ENCODE measurements around the gene HEBP2. TPM values are rescaled to one million over a fixed set of nuclear protein-coding genes. Genes with fewer than 3 reads are reported as not detected.

HEBP2 gene
- total and polyA plus RNA-seq, 2 experiments from 2014 or later, result 25.6 to 118 TPM

DNA sequence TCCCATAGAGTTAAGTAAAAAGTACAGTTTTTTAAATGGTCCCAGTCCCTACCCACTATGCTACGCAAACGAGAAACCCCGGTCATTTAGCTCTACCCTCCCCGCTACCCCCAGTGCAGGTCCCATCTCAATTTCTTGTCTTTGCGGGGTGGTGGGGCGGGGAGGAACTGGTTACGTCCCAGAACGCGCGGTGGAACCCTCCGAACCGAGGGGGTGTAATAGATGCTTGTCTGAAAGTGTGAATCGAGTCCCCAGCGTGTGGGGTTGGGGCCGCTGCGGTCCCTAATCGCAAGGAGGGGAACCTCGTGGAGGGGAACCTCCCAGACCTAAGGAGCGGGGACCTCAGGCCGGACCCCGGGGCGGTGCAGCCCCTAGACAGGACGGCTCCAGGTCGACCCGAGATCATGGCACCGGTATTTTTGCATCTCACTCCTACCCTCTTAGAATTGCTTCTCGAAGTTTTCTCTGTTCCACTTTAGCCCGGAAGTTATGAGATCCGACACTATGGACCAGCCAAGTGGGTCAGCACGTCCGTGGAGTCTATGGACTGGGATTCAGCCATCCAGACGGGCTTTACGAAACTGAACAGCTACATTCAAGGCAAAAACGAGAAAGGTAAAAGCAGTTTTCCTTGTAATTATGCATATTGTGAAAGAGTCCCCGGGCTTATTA is 779 bp downstream of the HEBP2 start:
- Histone ChIP-seq H3K36me3 (ENCODE audit: insufficient read depth) (peaks cover 27% of the 10 kb centered on the region), H3K79me2 (replicated peaks; ENCODE audit: insufficient read depth) (no peaks in the 10 kb centered on the region), H3K9me2 (ENCODE audit: insufficient read depth) (no peaks in the 10 kb centered on the region), H3K27me3 (ENCODE audit: insufficient read depth) (no peaks in the 10 kb centered on the region), H2AFZ (peak overlapping the region; percentile 100), H3K4me2 (peak overlapping the region; percentile 79), H3K27ac (ENCODE audit: low read depth) (peak overlapping the region; percentile 60; the same call in 1 of the 2 replicates), H3F3A (replicated peaks; ENCODE audit: low read depth) (no peaks in the 10 kb centered on the region; the same call in 1 of the 2 replicates), H3K4me1 (ENCODE audit: insufficient read depth) (no peaks in the 10 kb centered on the region; the same call in 1 of the 2 replicates), H3K4me3 (peak overlapping the region; percentile 97), H4K20me1 (replicated peaks; ENCODE audit: insufficient read depth) (no peaks in the 10 kb centered on the region; the same call in 1 of the 2 replicates)
- Mint-ChIP-seq H3K27me3 (ENCODE audit: insufficient read depth, low read depth, poor library complexity) (peaks cover 7% of the 10 kb centered on the region), H3K36me3 (ENCODE audit: low read depth) (peaks cover 42% of the 10 kb centered on the region), H3K9me3 (no peaks in the 10 kb centered on the region), H3K4me1 (peaks cover 5% of the 10 kb centered on the region), H3K4me3 (peak overlapping the region; percentile 88), H3K27ac (no peak overlapping the region)
- ATAC-seq, result peak; percentile 11
- DNase-seq (ENCODE audit: low spot score), result no peak
- TF ChIP-seq ZNF462 (CRISPR knock-in tag; IDR thresholded peaks at IDR 0.05) (no peak), ZNF331 (CRISPR knock-in tag; IDR thresholded peaks at IDR 0.05; ENCODE audit: low read depth) (no peak), EZH2 (IDR thresholded peaks at IDR 0.05; ENCODE audit: low read depth, unreplicated experiment) (no peak), STAT1 (IDR thresholded peaks at IDR 0.05; ENCODE audit: unreplicated experiment) (no peak), ZNF114 (CRISPR knock-in tag; IDR thresholded peaks at IDR 0.05) (no peak), NANOG (IDR thresholded peaks at IDR 0.05; ENCODE audit: borderline replicate concordance) (no peak), JUNB (IDR thresholded peaks at IDR 0.05; ENCODE audit: unreplicated experiment) (no peak), EZH2phosphoT487 (IDR thresholded peaks at IDR 0.05; ENCODE audit: unreplicated experiment) (no peak), CREB1 (CRISPR knock-in tag; IDR thresholded peaks at IDR 0.05; ENCODE audit: low read depth) (no peak), CTCF (conservative IDR thresholded peaks at IDR 0.05; ENCODE audit: low read depth in 2 of 2) (no peak), POLR2AphosphoS5 (IDR thresholded peaks at IDR 0.05; ENCODE audit: low read depth) (no peak)
- TF ChIP-seq, protein P1, sequence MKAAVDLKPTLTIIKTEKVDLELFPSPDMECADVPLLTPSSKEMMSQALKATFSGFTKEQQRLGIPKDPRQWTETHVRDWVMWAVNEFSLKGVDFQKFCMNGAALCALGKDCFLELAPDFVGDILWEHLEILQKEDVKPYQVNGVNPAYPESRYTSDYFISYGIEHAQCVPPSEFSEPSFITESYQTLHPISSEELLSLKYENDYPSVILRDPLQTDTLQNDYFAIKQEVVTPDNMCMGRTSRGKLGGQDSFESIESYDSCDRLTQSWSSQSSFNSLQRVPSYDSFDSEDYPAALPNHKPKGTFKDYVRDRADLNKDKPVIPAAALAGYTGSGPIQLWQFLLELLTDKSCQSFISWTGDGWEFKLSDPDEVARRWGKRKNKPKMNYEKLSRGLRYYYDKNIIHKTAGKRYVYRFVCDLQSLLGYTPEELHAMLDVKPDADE (IDR thresholded peaks at IDR 0.05), result no peak
- TF ChIP-seq, protein P2, sequence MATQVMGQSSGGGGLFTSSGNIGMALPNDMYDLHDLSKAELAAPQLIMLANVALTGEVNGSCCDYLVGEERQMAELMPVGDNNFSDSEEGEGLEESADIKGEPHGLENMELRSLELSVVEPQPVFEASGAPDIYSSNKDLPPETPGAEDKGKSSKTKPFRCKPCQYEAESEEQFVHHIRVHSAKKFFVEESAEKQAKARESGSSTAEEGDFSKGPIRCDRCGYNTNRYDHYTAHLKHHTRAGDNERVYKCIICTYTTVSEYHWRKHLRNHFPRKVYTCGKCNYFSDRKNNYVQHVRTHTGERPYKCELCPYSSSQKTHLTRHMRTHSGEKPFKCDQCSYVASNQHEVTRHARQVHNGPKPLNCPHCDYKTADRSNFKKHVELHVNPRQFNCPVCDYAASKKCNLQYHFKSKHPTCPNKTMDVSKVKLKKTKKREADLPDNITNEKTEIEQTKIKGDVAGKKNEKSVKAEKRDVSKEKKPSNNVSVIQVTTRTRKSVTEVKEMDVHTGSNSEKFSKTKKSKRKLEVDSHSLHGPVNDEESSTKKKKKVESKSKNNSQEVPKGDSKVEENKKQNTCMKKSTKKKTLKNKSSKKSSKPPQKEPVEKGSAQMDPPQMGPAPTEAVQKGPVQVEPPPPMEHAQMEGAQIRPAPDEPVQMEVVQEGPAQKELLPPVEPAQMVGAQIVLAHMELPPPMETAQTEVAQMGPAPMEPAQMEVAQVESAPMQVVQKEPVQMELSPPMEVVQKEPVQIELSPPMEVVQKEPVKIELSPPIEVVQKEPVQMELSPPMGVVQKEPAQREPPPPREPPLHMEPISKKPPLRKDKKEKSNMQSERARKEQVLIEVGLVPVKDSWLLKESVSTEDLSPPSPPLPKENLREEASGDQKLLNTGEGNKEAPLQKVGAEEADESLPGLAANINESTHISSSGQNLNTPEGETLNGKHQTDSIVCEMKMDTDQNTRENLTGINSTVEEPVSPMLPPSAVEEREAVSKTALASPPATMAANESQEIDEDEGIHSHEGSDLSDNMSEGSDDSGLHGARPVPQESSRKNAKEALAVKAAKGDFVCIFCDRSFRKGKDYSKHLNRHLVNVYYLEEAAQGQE (IDR thresholded peaks at IDR 0.05; ENCODE audit: unreplicated experiment), result no peak
